Naive thymus-derived CD8-positive, alpha-beta T cell (primary cell): ENCODE measurements around the gene ASTN2. TPM values are rescaled to one million over a fixed set of nuclear protein-coding genes. Genes with fewer than 3 reads are reported as not detected.

Source experiments
- ATAC-seq, 2 donors: fragments of 150-1000 bp; cut with Tn5 transposase in 1 of 2; sonication (Bioruptor Pico), chemical (Tn5 transposase) in 1 of 2; 1 replicate in 1 of 2; 2 replicates in 1 of 2; pipeline ENCODE4 v1.10.0; 2021; ENCODE audit warnings: mild to moderate bottlenecking in 2 of 2, moderate library complexity in 2 of 2
- POLR2A ChIA-PET: fragments of 350-600 bp; sonication (Branson Sonifier 250); formaldehyde crosslinking; loops from one replicate; lab custom pipeline; 2021; ENCODE audit warnings: antibody characterized with exemption; lab: Charles Lee
- DNase-seq, 10 donors: peaks; one replicate each; pipeline versions ENCODE4 v3.0.0 to v3.0.0-alpha.2; 2020 to 2022
- H3K27ac Mint-ChIP-seq, 10 donors: one replicate each; pipeline ENCODE4 v1.8.0; 2020 to 2022; ENCODE audit warnings: mild to moderate bottlenecking in 10 of 10, mixed read lengths in 10 of 10, moderate library complexity in 4 of 10, inconsistent platforms in 1 of 10
- H3K27me3 Mint-ChIP-seq, 5 donors: one replicate each; pipeline ENCODE4 v1.8.0; 2021 to 2022; ENCODE audit warnings: mixed read lengths in 5 of 5
- H3K36me3 Mint-ChIP-seq, 3 donors: one replicate each; pipeline ENCODE4 v1.8.0; 2020 to 2022; ENCODE audit warnings: mixed read lengths in 3 of 3, mild to moderate bottlenecking in 2 of 3, inconsistent platforms in 1 of 3
- H3K4me1 Mint-ChIP-seq, 4 donors: one replicate each; pipeline ENCODE4 v1.8.0; 2021 to 2022; ENCODE audit warnings: mixed read lengths in 4 of 4
- H3K4me3 Mint-ChIP-seq, 10 donors: one replicate each; pipeline ENCODE4 v1.8.0; 2020 to 2022; ENCODE audit warnings: mild to moderate bottlenecking in 10 of 10, mixed read lengths in 10 of 10, moderate library complexity in 6 of 10, inconsistent platforms in 1 of 10
- H3K9me3 Mint-ChIP-seq, 9 donors: one replicate each; pipeline ENCODE4 v1.8.0; 2020 to 2022; ENCODE audit warnings: mixed read lengths in 9 of 9, mild to moderate bottlenecking in 3 of 9, inconsistent platforms in 1 of 9, moderate library complexity in 1 of 9
- polyA plus RNA-seq, 3 donors: library from polyadenylated mRNA; unstranded; fragments of 300-500 nt; fragmentation: Illumina TruSeq; gene quantifications; one replicate each; pipeline ENCODE4 v1.2.3, GENCODE V29; 2021
- total RNA-seq, 8 experiments: library from RNA in 2 of 8; stranded (reverse) in 2 of 8; gene quantifications; one replicate each; pipeline ENCODE4 v1.2.3 and lab custom pipeline; 2021 to 2026

ASTN2 gene
- total and polyA plus RNA-seq, 5 experiments from 2014 or later: 1.2 to 3.8 (median 3.2) TPM

DNA sequence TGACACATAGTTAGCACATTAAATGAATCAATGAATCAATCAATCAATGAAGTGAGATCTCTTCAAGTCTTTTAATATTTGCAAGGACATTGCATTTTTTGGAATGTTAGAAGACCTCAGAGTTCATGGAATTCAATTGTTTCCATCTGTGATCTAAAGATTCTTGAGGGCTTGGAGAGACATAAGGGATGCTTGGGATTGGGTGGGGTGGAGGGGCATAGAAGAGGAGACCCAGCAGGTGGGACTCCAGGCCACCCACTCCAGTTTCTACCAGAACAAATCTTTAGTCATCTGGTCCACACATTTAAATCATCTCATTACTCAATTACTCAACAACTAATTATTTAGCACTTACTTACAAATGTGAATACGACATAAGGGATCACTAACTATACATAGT, 978.7 kb downstream of the ASTN2 start:
- Mint-ChIP-seq H3K4me1 (no peaks in the 10 kb centered on the region), H3K4me3 (no peak overlapping the region)
- POLR2A ChIA-PET: no interaction called here

DNA sequence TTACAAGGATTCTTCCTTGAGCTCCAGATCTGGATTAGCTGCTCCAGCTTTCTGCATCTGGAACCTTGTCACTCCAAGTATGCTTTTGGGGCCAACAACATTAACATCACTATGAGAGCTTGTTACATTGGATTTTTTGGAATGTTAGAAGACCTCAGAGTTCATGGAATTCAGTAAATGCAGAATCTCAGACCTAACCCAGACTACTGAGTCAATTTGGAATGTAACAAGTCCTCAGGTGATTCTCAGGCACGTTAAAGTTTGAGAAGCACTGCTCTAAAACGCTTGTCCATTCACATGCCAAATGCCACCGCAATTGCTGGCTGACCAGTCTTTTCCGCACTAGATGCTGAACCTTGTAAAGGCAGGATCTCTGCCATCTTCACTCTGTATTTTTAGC, 979.2 kb downstream of the ASTN2 start:
- ATAC-seq: no peak
- Mint-ChIP-seq H3K27ac (no peak overlapping the region), H3K9me3 (peaks cover 0 to 6% (median 2%) of the 10 kb centered on the region in 9 donors), H3K4me3 (no peak overlapping the region), H3K36me3 (peaks cover 31 to 57% (median 43%) of the 10 kb centered on the region in 3 donors), H3K4me1 (no peaks in the 10 kb centered on the region), H3K27me3 (no peaks in the 10 kb centered on the region)
- POLR2A ChIA-PET: no interaction called here
- no peak for DNase-seq

More for the DNA sequence above, 978.7 kb downstream of the ASTN2 start:
- Mint-ChIP-seq H3K27ac (no peak overlapping the region), H3K27me3 (no peaks in the 10 kb centered on the region), H3K9me3 (peaks cover 0 to 6% (median 2%) of the 10 kb centered on the region in 9 donors), H3K36me3 (peaks cover 32 to 59% (median 47%) of the 10 kb centered on the region in 3 donors)
- DNase-seq (no peak), ATAC-seq (no peak)

DNA sequence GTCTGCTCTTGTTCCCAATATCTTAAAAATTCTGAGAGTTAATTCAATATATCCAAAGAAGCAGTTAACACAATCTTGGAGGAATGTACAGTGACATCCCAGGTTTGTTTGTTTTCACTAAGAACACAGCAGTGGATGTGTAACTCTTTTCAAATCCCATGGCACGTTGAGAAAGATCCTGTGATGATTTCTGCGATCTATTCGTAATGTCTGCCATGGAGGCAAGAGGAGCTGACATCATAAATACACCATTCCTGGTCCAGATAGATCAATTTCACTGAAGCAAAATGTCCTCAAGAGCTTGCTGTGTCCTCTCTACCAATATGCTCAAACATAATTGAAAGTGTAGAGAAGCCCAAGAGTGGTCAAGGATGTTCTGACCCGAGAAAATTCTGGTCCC, 980.5 kb downstream of the ASTN2 start:
- DNase-seq (no peak), ATAC-seq (no peak)
- Mint-ChIP-seq H3K27ac (no peak overlapping the region), H3K36me3 (peaks cover 17 to 50% (median 29%) of the 10 kb centered on the region in 3 donors), H3K27me3 (no peaks in the 10 kb centered on the region), H3K4me1 (no peaks in the 10 kb centered on the region), H3K4me3 (no peak overlapping the region), H3K9me3 (peaks cover 0 to 5% (median 2%) of the 10 kb centered on the region in 9 donors)
- POLR2A ChIA-PET: no interaction called here

DNA sequence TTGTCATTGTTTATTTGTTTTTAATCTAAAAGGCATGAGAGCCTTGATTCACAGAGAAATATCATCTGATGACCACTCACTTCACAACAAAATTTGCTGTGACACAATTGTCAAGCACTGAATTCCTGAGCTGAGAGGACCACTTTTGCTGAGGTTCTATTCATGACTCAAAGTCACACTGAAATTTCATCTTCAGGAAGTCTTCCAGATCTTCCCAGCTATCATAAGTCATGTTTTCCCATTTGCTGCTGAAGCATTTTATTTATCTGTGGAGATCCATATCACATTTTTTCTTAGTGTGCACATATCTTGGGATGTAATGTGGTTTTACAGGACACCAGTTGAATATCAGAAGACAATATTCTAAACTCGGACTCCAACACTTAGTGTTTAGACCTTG, 982.8 kb downstream of the ASTN2 start:
- DNase-seq: no peak

DNA sequence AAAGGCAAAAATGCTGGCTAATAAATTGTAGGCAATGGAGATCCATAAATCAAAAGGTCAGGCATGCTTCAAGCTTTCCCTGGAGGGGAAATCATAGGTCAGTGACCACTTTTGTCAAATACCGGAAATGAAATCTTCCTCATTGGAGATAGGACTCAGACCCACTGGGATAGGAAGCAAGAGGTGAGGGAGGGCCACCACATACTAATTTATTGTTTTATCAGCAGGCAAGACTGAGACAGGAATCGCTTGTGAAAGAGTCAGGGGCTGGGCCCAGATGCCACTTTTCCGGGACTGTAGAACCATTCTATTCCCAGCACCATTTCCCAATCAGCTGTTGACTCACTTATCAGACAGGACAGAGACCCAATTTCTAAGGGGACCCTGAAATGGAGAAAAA, 984.0 kb downstream of the ASTN2 start:
- ATAC-seq: no peak
- H3K4me1 Mint-ChIP-seq: no peaks in the 10 kb centered on the region
- no peaks in the 10 kb centered on the region for H3K27me3 Mint-ChIP-seq
- no peak for DNase-seq
- H3K27ac Mint-ChIP-seq: no peak overlapping the region
- POLR2A ChIA-PET: no interaction called here
- H3K36me3 Mint-ChIP-seq: peaks cover 11 to 35% (median 31%) of the 10 kb centered on the region in 3 donors
- H3K4me3 Mint-ChIP-seq: no peak overlapping the region
- H3K9me3 Mint-ChIP-seq: peaks cover 0 to 1% (median 0%) of the 10 kb centered on the region in 9 donors

More for the DNA sequence above, 982.8 kb downstream of the ASTN2 start:
- POLR2A ChIA-PET: no interaction called here
- no peak overlapping the region for H3K4me3 Mint-ChIP-seq
- peaks cover 0 to 4% (median 0%) of the 10 kb centered on the region in 9 donors for H3K9me3 Mint-ChIP-seq
- no peak for ATAC-seq
- peaks cover 8 to 32% (median 29%) of the 10 kb centered on the region in 3 donors for H3K36me3 Mint-ChIP-seq
- H3K4me1 Mint-ChIP-seq: no peaks in the 10 kb centered on the region
- H3K27ac Mint-ChIP-seq: no peak overlapping the region
- H3K27me3 Mint-ChIP-seq: no peaks in the 10 kb centered on the region

DNA sequence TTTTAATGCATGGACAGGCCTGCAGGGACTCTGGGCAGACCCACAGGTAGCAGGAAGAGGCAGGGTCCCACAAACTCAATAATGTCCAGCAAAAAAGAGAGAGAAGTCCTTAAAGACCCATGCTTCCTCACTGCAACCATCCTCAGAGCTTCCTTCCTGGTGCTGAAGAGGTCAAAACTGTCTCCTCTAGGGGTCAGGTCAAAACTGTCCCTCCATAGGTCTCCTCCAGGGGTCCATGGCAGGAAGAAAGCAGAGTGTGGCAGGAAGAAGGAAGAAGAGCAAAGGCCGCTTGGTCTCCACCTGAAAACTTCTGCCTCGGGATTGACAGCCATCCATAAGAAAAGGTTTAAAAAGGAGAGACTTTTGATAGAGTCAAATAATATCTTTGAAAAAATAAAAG, 989.6 kb downstream of the ASTN2 start:
- Mint-ChIP-seq H3K9me3 (peaks cover 0 to 1% (median 0%) of the 10 kb centered on the region in 9 donors), H3K36me3 (peaks cover 13 to 37% (median 28%) of the 10 kb centered on the region in 3 donors), H3K4me1 (no peaks in the 10 kb centered on the region), H3K27me3 (no peaks in the 10 kb centered on the region), H3K27ac (no peak overlapping the region), H3K4me3 (no peak overlapping the region)
- DNase-seq (no peak), ATAC-seq (no peak)
- POLR2A ChIA-PET: no interaction called here

DNA sequence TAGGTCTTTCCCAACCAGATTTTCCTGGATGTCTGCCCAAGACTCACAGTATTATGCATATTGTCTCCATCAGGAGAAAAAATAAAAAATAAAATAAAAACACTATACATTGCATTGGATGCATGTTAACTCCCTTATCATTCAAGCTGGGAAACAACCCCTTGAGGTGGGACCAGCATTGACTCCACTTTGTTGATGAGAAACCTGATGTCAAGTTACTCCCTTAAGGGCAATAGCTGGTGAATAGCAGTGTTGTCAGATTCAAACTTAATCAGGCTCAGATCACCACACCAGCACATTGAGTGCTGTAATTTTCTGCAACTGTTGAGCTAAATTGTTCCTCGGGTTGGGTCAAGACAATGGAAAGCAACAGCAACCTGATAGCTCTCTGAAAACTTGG, 991.7 kb downstream of the ASTN2 start:
- ATAC-seq (no peak), DNase-seq (no peak)
- H3K27ac Mint-ChIP-seq: no peak overlapping the region
- peaks cover 0 to 3% (median 0%) of the 10 kb centered on the region in 9 donors for H3K9me3 Mint-ChIP-seq
- peaks cover 18 to 49% (median 29%) of the 10 kb centered on the region in 3 donors for H3K36me3 Mint-ChIP-seq
- no peaks in the 10 kb centered on the region for H3K27me3 Mint-ChIP-seq
- no peaks in the 10 kb centered on the region for H3K4me1 Mint-ChIP-seq
- POLR2A ChIA-PET: no interaction called here
- H3K4me3 Mint-ChIP-seq: no peak overlapping the region

DNA sequence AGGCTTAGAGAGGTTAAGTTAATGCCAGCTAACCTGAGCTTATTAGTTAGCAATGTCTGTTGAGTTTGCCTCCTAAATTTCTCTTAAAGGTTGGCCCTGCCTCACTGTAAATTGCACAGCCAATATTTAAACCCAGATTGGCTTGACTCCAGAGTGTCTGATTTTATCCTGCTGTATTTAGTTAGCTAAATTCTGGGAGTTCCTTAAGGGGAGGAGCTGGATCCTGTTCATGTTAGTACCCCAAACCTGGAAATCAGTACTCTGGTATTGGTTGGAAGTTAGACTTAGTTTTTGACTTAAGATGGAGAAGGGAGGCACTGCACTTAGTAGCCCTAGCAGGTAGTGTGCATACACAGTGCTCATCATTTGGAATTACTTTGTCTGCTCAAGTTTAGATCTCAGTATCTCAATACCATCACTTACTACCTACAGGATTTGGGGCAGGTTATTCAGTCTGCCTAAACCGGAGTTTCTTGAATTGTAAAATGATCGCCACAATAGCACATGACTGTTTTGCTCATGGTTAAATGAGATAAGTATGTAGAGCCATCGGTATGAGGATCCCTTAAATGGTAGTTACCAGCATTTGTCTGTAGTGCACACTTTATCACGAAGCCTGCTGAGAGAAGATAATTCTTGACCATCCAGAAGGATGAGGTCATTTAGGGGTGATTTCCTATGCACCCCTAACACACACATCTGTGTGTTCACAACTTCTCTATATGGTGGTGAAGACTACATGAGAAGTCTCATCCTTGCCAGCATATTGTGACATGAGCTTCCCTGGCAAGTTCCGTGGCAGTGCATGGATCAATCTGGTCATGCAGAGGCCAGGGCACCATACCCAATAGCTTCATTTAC, 992.5 kb downstream of the ASTN2 start:
- no peak overlapping the region for H3K4me3 Mint-ChIP-seq
- H3K36me3 Mint-ChIP-seq: peaks cover 15 to 57% (median 23%) of the 10 kb centered on the region in 3 donors
- POLR2A ChIA-PET: no interaction called here
- ATAC-seq (no peak), DNase-seq (no peak)
- peaks cover 0 to 3% (median 0%) of the 10 kb centered on the region in 9 donors for H3K9me3 Mint-ChIP-seq
- H3K27me3 Mint-ChIP-seq: no peaks in the 10 kb centered on the region
- H3K27ac Mint-ChIP-seq: no peak overlapping the region
- H3K4me1 Mint-ChIP-seq: no peaks in the 10 kb centered on the region

DNA sequence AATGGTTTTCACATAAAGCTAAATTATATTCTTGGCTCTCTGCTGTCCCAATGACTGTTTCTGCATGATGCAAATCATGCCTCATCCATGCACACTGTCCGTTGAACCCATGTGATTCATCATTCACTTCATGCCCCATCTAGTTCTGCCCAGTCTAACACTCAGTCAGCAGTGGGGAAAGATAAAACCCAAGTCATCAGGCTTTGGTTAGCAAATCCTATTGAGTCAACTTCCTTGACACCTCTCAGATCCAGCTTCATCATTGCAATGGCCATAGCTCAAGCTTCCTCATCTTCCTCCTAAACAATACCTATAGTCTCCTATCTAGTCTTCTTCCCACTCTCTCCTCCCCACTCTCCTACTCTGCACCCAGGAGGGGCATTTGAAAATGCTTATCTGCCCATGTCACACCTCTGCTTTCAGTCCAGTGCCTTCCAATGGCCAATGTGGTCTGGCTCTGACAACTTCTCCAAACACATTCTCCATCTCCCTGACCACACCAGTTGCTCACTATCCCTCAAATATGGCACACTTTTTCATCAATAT, 993.8 kb downstream of the ASTN2 start:
- H3K27me3 Mint-ChIP-seq: no peaks in the 10 kb centered on the region
- H3K4me3 Mint-ChIP-seq: no peak overlapping the region
- H3K4me1 Mint-ChIP-seq: no peaks in the 10 kb centered on the region
- no peak for ATAC-seq
- H3K27ac Mint-ChIP-seq: no peak overlapping the region
- H3K36me3 Mint-ChIP-seq: peaks cover 14 to 56% (median 18%) of the 10 kb centered on the region in 3 donors
- POLR2A ChIA-PET: no interaction called here
- no peak for DNase-seq
- peaks cover 0 to 3% (median 0%) of the 10 kb centered on the region in 9 donors for H3K9me3 Mint-ChIP-seq

DNA sequence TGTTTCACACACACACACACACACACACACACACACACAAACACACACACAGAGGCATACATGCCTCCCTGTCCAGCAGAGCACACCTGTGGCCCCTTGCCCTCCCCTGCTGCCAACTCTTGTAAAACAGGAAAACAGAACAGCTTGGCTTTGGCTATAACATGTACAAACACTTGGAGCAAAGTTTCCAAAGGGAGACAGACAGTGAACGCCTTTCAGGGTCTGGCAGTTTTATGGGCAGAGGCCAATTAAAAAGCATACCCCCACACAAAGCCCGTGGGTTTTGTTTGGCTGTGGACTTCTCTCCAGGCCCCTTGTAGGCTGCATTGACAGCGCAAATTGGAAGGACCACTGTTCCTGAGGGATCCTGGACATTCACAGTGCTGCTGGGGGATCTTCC, 995.7 kb downstream of the ASTN2 start:
- Mint-ChIP-seq H3K27me3 (no peaks in the 10 kb centered on the region), H3K9me3 (peaks cover 0 to 3% (median 0%) of the 10 kb centered on the region in 9 donors), H3K4me1 (no peaks in the 10 kb centered on the region), H3K36me3 (peaks cover 11 to 45% (median 14%) of the 10 kb centered on the region in 3 donors), H3K27ac (no peak overlapping the region), H3K4me3 (no peak overlapping the region)
- POLR2A ChIA-PET: no interaction called here
- ATAC-seq: no peak
- DNase-seq: no peak

DNA sequence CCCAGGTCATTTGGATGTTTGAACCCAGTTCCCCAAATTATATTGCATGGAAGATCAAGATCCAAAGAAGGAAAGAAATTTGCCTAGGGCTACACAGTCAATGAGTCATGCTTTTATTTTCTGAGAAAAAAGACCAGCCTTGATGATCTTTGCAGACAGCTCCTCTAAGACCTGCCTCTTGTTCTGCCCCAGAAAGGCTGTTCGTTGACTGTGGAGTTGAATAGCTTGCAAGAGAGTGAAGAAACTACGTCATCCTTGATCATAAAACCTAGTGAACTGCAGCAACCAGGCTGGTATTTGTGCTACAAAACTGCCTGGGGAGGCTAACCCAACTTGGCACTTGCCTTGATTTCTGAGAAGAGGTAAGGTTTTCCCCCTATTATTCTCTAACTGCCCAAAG, 997.4 kb downstream of the ASTN2 start:
- DNase-seq (no peak), ATAC-seq (no peak)
- Mint-ChIP-seq H3K27ac (no peak overlapping the region), H3K4me1 (no peaks in the 10 kb centered on the region), H3K9me3 (peaks cover 0 to 3% (median 0%) of the 10 kb centered on the region in 9 donors), H3K4me3 (no peak overlapping the region), H3K27me3 (no peaks in the 10 kb centered on the region), H3K36me3 (peaks cover 11 to 39% (median 14%) of the 10 kb centered on the region in 3 donors)
- POLR2A ChIA-PET: no interaction called here

DNA sequence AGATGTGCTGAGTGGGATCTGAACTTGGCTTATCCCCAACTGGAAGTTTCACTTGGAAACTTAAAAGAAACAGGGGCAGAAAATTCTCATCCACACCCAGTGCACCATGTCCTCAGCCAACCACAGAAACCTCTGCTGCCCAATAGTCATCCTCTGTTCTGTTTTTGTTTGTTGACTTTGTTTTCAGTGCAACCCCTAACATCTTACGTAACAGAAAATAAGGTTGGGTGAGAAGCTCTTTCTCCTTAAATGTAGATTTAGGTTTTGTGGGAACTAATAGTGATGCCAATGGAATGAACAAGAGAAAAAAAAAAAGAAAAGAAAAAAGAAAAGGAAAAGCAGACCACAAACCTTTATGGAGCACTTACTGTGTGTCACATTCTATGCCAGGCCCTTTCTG, 998.4 kb downstream of the ASTN2 start:
- no peaks in the 10 kb centered on the region for H3K27me3 Mint-ChIP-seq
- H3K4me3 Mint-ChIP-seq: no peak overlapping the region
- no peak for DNase-seq
- H3K27ac Mint-ChIP-seq: no peak overlapping the region
- peaks cover 0 to 3% (median 0%) of the 10 kb centered on the region in 9 donors for H3K9me3 Mint-ChIP-seq
- peaks cover 11 to 36% (median 13%) of the 10 kb centered on the region in 3 donors for H3K36me3 Mint-ChIP-seq
- no peaks in the 10 kb centered on the region for H3K4me1 Mint-ChIP-seq
- POLR2A ChIA-PET: no interaction called here
- ATAC-seq: no peak

DNA sequence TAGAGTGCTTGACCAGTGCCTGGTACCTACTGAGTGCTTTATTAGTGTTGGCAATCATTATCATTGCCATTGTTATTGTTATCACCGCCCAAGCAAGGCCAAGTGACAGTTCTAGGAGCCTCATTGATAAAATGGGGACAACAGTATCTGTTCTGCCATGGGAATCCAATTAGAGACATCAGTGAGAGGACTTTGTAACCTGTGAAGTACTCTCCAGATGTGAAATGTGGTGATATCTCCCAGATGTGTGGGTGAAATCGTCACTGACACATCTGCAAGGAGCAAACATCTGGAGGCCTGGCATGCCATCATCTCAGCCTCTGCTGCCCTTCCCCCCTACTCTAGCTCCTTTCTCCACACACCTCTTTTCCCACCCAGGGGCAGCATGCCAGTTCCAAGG, 1000.5 kb downstream of the ASTN2 start:
- no peaks in the 10 kb centered on the region for H3K27me3 Mint-ChIP-seq
- POLR2A ChIA-PET: no interaction called here
- no peak overlapping the region for H3K4me3 Mint-ChIP-seq
- DNase-seq: no peak
- H3K4me1 Mint-ChIP-seq: no peaks in the 10 kb centered on the region
- H3K36me3 Mint-ChIP-seq: peaks cover 0 to 28% (median 7%) of the 10 kb centered on the region in 3 donors
- no peak for ATAC-seq
- H3K9me3 Mint-ChIP-seq: no peaks in the 10 kb centered on the region
- no peak overlapping the region for H3K27ac Mint-ChIP-seq
